Erythroblast (primary cell): ENCODE data around the gene EDA2R.

Experiments
- DNase-seq, 2 experiments: peaks; one replicate each; lab custom pipeline; 2025; lab: John Stamatoyannopoulos, UW
- GATA1 ChIP-seq: IDR thresholded peaks from 2 replicates; pipeline ENCODE4 v1.6.1; 2011; ENCODE audit warnings: low read depth, mild to moderate bottlenecking, control low read depth, low read length, moderate library complexity
- POLR2A ChIP-seq: IDR thresholded peaks from 2 replicates; pipeline ENCODE4 v1.6.1; 2011; ENCODE audit warnings: mild to moderate bottlenecking, low read length

Gene EDA2R, protein sequence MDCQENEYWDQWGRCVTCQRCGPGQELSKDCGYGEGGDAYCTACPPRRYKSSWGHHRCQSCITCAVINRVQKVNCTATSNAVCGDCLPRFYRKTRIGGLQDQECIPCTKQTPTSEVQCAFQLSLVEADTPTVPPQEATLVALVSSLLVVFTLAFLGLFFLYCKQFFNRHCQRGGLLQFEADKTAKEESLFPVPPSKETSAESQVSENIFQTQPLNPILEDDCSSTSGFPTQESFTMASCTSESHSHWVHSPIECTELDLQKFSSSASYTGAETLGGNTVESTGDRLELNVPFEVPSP

DNA sequence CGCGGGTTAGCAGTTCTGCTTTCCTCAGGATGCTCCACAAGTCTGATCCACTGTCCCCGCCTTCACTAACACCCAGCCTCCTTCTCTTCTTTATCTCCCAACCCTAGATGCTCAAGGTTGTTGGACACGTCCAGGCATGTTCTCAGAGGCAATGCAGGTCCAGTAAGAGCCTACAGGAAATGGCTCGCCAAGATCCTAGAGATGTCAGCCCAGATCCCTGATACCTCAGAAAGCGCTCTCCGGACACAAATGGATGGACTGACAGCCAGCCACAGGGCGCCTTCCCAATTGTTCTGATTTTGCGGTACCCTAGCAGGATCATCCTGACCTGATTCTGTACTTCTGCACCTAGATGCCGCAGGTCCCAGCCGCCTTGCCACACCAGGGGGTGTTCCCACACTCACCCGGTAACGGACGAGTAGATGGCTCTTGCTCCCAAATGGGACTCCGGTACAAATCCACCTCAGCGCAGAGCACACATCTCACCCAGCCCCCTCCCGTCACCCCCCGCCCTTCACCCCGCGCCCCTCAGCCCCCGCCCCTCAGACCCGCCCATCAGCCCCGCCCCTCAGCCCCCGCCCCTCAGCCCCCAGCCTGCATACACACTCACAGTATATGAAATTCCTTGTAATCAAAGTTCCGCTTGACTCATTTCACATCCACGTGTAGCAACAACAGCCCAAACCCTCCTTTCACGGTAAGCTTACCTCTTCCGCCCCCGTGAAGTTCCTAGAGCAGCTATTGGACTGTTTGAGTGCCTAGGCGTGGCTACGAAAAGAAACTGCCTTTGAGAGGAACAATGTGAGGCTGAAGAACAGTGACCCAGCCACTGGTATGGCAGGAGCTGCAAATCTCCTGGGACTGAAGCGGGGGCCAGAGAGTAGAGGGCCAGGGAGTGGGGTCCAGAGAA lies at the start of gene EDA2R:
Gene EDA2R (minus strand): TSS at position 488 of the 910 bp plus-strand sequence. CDS start 23,058 bp downstream, outside the sequence.
- DNase-seq, result peak; percentile 5 to 18

DNA sequence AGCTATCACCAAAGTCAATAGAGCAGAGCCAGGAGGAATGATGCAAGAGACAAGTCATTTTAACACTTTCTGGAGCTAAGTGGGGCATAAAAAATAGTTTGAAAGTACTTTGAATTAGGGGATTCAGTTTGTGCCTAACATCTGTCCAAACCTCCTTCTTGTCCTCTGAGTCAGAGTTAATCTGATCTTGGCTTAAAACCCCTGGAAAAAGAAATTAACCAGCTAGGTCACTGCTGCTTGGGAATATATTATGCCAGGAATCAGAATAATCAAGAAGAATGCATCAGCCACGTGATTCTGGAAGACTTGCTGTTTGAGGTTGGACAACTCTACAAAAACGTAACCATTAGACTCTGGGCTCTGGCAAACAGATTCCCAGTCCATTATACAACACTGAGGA lies 45.3 kb upstream of the EDA2R start:
- no peak for DNase-seq
- TF ChIP-seq GATA1 (no peak), POLR2A (no peak)

More for the DNA sequence above, at the start of gene EDA2R:
- no peak for TF ChIP-seq GATA1
- TF ChIP-seq POLR2A, result no peak

DNA sequence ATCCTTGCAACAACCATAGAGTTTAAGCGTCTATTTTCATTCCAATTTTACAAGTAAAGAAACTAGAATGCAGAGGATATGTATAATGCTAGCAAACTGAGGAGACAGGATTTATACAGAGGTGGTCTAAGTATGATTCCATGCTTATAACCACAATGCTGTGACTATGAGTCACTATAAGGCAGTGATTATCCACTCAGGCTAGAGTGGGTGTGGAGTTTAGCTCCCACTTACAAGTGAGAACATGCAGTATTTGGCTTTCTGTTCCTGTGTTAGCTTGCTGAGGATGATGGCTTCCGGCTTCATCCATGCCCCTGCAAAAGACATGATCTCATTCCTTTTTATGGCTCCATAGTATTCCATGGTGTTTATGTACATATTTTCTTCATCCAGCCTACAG lies 41.6 kb upstream of the EDA2R start:
- no peak for DNase-seq
- no peak for TF ChIP-seq GATA1
- TF ChIP-seq POLR2A, result no peak

DNA sequence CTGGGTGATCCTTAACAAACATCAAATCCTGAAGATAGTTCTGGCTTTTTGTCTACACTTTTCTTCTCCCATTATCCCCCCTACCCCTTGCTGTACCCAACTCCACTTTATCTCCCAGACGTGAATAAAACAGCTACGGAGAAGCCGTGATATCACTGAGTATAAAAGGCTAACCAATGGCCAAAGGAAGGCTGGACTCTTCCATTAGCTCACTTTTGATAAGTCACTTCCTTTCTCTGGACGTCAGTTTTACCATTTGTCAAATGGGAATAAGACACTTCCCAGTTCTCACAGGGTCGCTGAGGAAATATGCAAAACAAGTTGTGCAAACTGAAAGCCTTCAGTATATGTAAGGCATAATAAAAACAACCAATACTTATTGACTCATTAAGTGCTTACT lies 38.6 kb upstream of the EDA2R start:
- no peak for DNase-seq
- TF ChIP-seq POLR2A (no peak), GATA1 (no peak)

DNA sequence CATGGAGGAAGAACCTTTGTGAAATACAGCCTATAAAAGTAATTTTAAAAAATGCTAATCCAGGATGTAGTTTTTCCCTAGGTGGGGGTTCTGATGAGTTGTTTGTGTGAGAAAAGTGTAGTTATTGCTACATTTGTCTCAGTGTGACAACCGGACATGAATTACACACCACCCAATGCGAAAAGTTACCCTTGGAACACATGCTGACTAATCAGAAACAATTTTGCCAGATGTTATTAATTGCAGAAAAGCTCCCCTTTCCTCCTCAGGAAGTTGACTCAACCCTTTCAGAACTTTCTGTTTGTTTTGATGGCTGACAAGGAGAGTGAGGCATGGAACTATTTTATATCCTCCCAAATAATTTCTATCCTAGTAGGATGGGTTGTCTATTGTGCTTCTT lies 38.1 kb upstream of the EDA2R start:
- no peak for TF ChIP-seq POLR2A
- no peak for TF ChIP-seq GATA1
- DNase-seq, result no peak

DNA sequence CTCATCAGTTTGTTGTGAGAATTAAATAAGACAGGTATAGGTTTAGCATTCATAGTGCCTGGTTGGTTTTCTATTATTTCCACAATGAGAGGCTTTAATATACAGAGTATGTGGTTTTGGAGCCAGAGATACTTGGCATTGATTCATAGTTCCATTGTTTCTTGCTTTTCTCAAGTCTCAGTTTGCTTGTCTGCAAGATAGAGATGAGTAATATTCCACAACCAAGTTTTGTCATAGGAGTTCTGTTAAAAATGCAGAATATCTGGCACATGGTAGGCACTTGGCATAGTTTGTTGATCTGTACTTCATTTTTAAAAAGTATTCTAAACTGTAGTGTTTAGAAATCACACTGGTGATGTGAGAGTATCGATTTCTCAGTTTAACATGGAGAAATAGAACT lies 37.5 kb upstream of the EDA2R start:
- no peak for DNase-seq
- TF ChIP-seq GATA1 (no peak), POLR2A (no peak)

DNA sequence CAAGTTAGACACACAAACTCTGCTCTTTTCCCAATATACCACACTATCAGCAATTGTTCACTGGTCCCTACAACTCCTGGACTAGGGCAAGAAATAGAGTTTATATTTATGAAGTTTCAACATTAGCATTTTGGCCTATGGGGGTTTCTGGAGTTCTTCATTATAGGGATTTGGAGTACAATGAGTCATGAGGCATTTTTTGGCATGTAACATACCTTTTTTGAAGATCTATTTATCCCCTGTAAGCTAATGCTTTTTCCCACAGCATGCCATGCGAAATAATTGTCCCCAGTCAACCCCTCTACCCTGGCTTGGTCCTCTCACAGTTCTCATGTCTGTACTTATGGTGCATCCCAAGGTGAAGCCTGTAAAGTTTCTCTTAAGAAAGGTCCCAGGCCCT lies 36.7 kb upstream of the EDA2R start:
- TF ChIP-seq POLR2A, result no peak
- no peak for TF ChIP-seq GATA1
- no peak for DNase-seq

DNA sequence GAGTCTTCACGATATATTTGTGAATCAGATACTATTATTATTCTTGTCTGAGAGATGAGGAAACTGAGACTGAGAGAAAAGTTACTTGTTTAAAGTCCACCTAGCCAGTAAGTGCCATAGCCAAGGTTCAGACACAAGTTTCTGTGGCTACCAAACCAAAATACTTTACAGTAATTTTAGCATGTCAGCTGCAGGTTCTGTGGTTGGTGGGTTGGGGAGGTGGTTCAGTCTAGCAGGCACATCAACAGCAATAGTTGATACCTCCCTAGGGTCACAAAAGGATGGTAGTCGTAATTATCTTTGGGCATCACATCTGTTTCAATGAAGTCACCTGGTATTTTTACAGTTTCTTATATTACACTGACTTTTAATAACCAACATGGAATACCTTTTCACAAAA lies 35.6 kb upstream of the EDA2R start:
- DNase-seq, result no peak
- TF ChIP-seq POLR2A (no peak), GATA1 (no peak)

DNA sequence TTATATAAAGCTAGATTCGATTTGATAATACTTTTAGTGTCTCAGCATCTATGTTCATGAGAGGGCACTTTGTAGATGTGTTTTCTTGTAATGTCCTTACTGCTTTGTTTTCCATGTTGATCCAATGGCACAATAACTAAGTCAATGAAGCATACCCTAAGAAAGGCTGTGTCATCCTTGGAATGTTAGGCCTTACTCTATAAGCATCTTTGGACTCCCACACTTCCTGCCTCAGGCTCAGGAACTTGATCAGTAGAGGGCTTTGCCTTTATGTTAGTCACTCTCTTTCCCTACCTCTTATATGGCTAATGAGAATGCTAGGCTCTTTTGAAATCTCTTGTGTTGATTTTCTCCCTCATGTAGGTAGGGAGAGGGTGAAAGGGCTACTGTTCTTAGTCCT lies 33.2 kb upstream of the EDA2R start:
- DNase-seq, result no peak
- TF ChIP-seq GATA1, result no peak
- TF ChIP-seq POLR2A, result no peak

DNA sequence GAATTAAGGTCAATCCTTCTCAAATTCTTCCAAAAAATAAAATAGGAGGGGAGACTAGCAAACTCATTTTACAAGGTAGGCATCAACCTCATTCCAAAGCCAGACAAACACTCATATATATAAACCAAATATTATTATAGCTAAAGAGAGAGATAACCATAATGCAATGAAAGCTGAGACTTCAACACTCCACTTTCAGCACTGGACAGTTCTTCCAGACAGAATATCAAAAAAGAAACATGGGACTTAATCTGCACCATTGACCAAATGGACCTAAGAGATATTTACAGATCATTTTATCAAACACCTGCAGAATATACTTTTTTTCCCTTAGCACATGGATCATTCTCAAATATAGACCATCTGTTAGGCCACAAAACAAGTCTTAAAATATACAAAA lies 15.5 kb upstream of the EDA2R start:
- no peak for TF ChIP-seq POLR2A
- no peak for TF ChIP-seq GATA1

DNA sequence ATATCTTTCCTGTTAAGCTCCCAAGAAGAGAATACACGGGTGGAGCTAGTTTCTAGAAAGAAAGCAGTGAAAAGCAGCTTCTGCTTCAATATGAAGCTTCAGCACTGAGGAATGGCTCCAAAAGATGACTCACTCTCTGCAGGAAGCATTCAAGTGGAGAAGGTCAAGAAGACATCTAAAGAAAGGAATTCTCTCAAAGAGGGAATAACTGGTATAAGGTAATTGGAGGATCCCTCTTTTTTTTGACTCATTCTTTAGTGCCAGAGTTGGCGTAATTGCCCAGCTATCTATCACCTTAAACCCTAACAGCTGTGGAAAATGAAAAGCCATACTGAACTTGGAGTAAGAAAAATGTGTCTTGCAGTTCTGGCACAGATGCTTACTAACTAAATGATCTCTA lies 3.5 kb downstream of the EDA2R start:
- TF ChIP-seq POLR2A, result no peak
- no peak for TF ChIP-seq GATA1
- DNase-seq, result no peak

More for the DNA sequence above, 15.5 kb upstream of the EDA2R start:
- no peak for DNase-seq

DNA sequence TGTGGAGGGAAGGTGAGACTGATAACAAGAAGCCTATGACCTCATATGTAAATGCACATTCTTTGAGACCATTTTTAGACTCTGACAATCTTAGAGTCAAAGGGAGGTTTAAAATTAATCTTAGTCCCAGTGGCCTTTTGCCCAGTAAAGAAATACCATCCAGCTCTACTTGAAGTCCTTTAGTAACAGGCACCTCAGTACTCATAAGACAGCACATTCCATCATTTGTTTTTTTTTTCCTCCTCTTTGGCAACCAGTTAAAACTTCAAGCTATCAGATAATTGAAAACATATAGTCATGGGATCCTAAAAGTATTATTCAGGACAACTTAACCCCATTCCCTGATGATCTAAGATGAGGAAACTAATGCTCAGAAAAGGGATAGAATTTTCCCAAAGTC lies 4.6 kb downstream of the EDA2R start:
- no peak for DNase-seq
- TF ChIP-seq POLR2A (no peak), GATA1 (no peak)

DNA sequence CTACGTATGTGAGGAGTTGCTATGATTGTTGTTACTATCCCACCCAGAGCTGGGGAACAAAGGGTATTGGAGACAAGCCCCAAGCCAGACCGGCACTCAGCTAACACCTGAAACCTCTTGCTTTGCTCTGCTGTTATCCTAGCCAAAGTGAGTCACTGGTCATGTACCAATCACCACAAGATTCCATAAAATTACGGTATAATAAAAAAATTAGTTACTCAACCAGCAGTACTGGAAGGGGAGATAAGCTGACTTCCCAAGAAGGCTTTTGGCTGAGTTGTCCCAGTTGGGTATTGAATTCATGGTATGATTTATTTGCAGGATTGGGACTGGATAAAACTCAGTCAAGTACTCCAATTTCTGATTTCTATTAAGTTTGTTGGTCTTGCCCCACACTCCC lies 5.3 kb downstream of the EDA2R start:
- no peak for DNase-seq
- TF ChIP-seq GATA1 (no peak), POLR2A (no peak)

DNA sequence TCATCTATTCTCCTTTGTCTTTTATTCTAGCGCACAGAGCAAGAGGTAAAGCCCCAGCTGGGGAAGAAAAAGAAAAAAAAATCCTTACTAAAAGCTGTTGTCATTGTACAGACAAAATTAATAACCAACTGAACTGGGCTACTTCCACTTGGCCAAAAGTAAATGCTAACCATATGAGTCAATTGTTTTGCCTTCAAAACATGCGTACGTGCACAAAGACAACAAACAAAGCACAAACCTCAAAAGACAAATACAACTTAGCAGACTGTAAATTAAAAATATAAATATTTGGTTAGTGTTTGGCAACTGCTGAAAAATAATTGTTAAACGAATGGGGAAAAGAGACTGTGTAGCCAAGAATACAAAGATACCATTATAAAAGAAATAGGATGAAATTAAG lies 5.9 kb downstream of the EDA2R start:
- no peak for TF ChIP-seq POLR2A
- no peak for TF ChIP-seq GATA1
- DNase-seq, result no peak
